Loucy (cell line): Measurements from ENCODE around the gene URI1.

Source experiments
- H2AFZ ChIP-seq: fragments of 200-600 bp; sonication (generic); 2 replicates; pipeline ENCODE4 v1.6.0; 2016; ENCODE audit warnings: antibody characterized with exemption, mild to moderate bottlenecking, low read length, moderate library complexity
- H3F3A ChIP-seq: fragments of 200-600 bp; 2 replicates; pipeline ENCODE4 v1.6.0; 2016; ENCODE audit warnings: antibody characterized with exemption, low read depth, mild to moderate bottlenecking
- H3K27me3 ChIP-seq: fragments of 200-600 bp; sonication (generic); 2 replicates; pipeline ENCODE4 v1.6.1; 2014; ENCODE audit warnings: low read length, mild to moderate bottlenecking; ENCODE audit not compliant: insufficient read depth, poor library complexity, severe bottlenecking
- H3K36me3 ChIP-seq: fragments of 200-600 bp; sonication (generic); 2 replicates; pipeline ENCODE4 v1.6.1; 2016; ENCODE audit warnings: low read length; ENCODE audit not compliant: insufficient read depth
- H3K4me1 ChIP-seq: fragments of 200-600 bp; sonication (generic); 2 replicates; pipeline ENCODE4 v1.5.1; 2014; ENCODE audit warnings: low read length, mild to moderate bottlenecking; ENCODE audit not compliant: insufficient read depth, poor library complexity, severe bottlenecking
- H3K4me2 ChIP-seq: fragments of 200-600 bp; sonication (generic); 2 replicates; pipeline ENCODE4 v1.6.0; 2014; ENCODE audit warnings: antibody characterized with exemption, low read length, low read depth, mild to moderate bottlenecking; ENCODE audit not compliant: poor library complexity, severe bottlenecking
- H3K4me3 ChIP-seq: fragments of 200-600 bp; sonication (generic); 2 replicates; pipeline ENCODE4 v1.5.1; 2014; ENCODE audit warnings: low read length, mild to moderate bottlenecking, mixed read lengths; ENCODE audit not compliant: poor library complexity, severe bottlenecking
- H3K79me2 ChIP-seq: fragments of 200-600 bp; sonication (generic); 2 replicates; pipeline ENCODE4 v1.6.1; 2014; ENCODE audit warnings: low read length; ENCODE audit not compliant: insufficient read depth
- H3K9ac ChIP-seq: fragments of 200-600 bp; sonication (generic); 2 replicates; pipeline ENCODE4 v1.6.0; 2014; ENCODE audit warnings: mild to moderate bottlenecking, low read depth, low read length, moderate library complexity; ENCODE audit not compliant: poor library complexity, severe bottlenecking
- H3K9me2 ChIP-seq: fragments of 200-600 bp; sonication (generic); replicated peaks from 2 replicates; pipeline ENCODE4 v1.6.1; 2016; ENCODE audit warnings: low read depth, low read length, mixed read lengths
- H3K9me3 ChIP-seq: fragments of 200-600 bp; sonication (generic); 2 replicates; pipeline ENCODE4 v1.6.1; 2014; ENCODE audit warnings: mild to moderate bottlenecking, antibody characterized with exemption, low read length, low read depth; ENCODE audit not compliant: insufficient read depth
- H4K20me1 ChIP-seq: fragments of 200-600 bp; sonication (generic); 2 replicates; pipeline ENCODE4 v1.6.0; 2014; ENCODE audit warnings: antibody characterized with exemption, low read length, mild to moderate bottlenecking; ENCODE audit not compliant: insufficient read depth, poor library complexity, severe bottlenecking
- CTCF ChIP-seq: fragments of 200-600 bp; sonication (generic); conservative IDR thresholded peaks from 2 replicates; pipeline ENCODE4 v1.5.1; 2014; ENCODE audit warnings: mild to moderate bottlenecking, antibody characterized with exemption, low read length
- EZH2phosphoT487 ChIP-seq: fragments of 200-600 bp; IDR thresholded peaks from 2 replicates; pipeline ENCODE4 v1.6.1; 2018; ENCODE audit warnings: antibody characterized with exemption, mild to moderate bottlenecking, moderate library complexity, borderline replicate concordance

URI1 gene

GRCh38 chr19:30028118-30028991 is 86.3 kb downstream of the URI1 start:
- peak overlapping the region; percentile 13 for H3K4me3 ChIP-seq
- H3F3A ChIP-seq, result no peaks in the 10 kb centered on the region
- 0 out of 2 replicates have a peak, but pooled peaks cover 2% of the 10 kb centered on the region for H3K9me3 ChIP-seq
- TF ChIP-seq CTCF, result no peak
- no peak for TF ChIP-seq EZH2phosphoT487
- H3K9ac ChIP-seq, result no peak overlapping the region
- no peaks in the 10 kb centered on the region for H3K79me2 ChIP-seq
- no peaks in the 10 kb centered on the region for H4K20me1 ChIP-seq
- H3K4me1 ChIP-seq, result peaks cover 27% of the 10 kb centered on the region
- H3K9me2 ChIP-seq, result no peaks in the 10 kb centered on the region
- no peak overlapping the region for H2AFZ ChIP-seq
- peak overlapping the region; percentile 51 for H3K4me2 ChIP-seq
- H3K27me3 ChIP-seq, result no peaks in the 10 kb centered on the region
- H3K36me3 ChIP-seq, result peaks cover 4% of the 10 kb centered on the region; the same call in 1 of the 2 replicates

- Histone ChIP-seq H4K20me1 (no peaks in the 10 kb centered on the region), H3K4me3 (peak overlapping the region; percentile 13), H3K9ac (no peak overlapping the region), H3K27me3 (no peaks in the 10 kb centered on the region), H3K4me1 (peaks cover 27% of the 10 kb centered on the region), H2AFZ (no peak overlapping the region), H3K9me2 (no peaks in the 10 kb centered on the region), H3K79me2 (no peaks in the 10 kb centered on the region), H3K36me3 (peaks cover 4% of the 10 kb centered on the region; the same call in 1 of the 2 replicates), H3F3A (no peaks in the 10 kb centered on the region), H3K4me2 (peak overlapping the region; percentile 51), H3K9me3 (0 out of 2 replicates have a peak, but pooled peaks cover 3% of the 10 kb centered on the region)
- TF ChIP-seq EZH2phosphoT487, result no peak
- no peak for TF ChIP-seq CTCF
Observed at GRCh38 chr19:30028992-30029343, 86.9 kb downstream of the URI1 start.

GRCh38 chr19:30029721-30030510 is 87.9 kb downstream of the URI1 start:
- Histone ChIP-seq H3F3A (no peaks in the 10 kb centered on the region), H3K27me3 (no peaks in the 10 kb centered on the region), H3K4me3 (no peak overlapping the region), H3K4me2 (no peak overlapping the region), H3K9ac (no peak overlapping the region), H2AFZ (no peak overlapping the region), H3K36me3 (peaks cover 8% of the 10 kb centered on the region; the same call in 1 of the 2 replicates), H4K20me1 (no peaks in the 10 kb centered on the region), H3K79me2 (no peaks in the 10 kb centered on the region), H3K4me1 (peaks cover 27% of the 10 kb centered on the region), H3K9me3 (peaks cover 6% of the 10 kb centered on the region; the same call in 1 of the 2 replicates), H3K9me2 (no peaks in the 10 kb centered on the region)
- TF ChIP-seq CTCF, result no peak
- TF ChIP-seq EZH2phosphoT487, result no peak
